ENCODE measurements around the gene TMEM82.

TMEM82 gene

GRCh38 chr1:15720861-15721260 is 21.4 kb upstream of the TMEM82 start:
- DNase-seq (ENCODE audit: low read depth, low spot score): no peak

- no peak for DNase-seq (ENCODE audit: low read depth, low spot score)
Measured at GRCh38 chr1:15722411-15722810, 19.9 kb upstream of the TMEM82 start.

- DNase-seq (ENCODE audit: low read depth, low spot score): no peak
Measured at GRCh38 chr1:15722836-15723532, 19.3 kb upstream of the TMEM82 start.

GRCh38 chr1:15723631-15724246 is 18.6 kb upstream of the TMEM82 start:
- no peak for DNase-seq (ENCODE audit: low read depth, low spot score)

- DNase-seq (ENCODE audit: low read depth, low spot score): no peak
Measured at GRCh38 chr1:15724949-15725880, 17.1 kb upstream of the TMEM82 start.

- no peak for DNase-seq (ENCODE audit: low read depth, low spot score)
Measured at GRCh38 chr1:15726508-15726907, 15.8 kb upstream of the TMEM82 start.

- no peak for DNase-seq (ENCODE audit: low read depth, low spot score)
Measured at GRCh38 chr1:15727021-15727420, 15.3 kb upstream of the TMEM82 start.

- DNase-seq (ENCODE audit: low read depth, low spot score): no peak
Measured at GRCh38 chr1:15727424-15727823, 14.9 kb upstream of the TMEM82 start.

GRCh38 chr1:15727866-15728534 is 14.3 kb upstream of the TMEM82 start:
- DNase-seq (ENCODE audit: low read depth, low spot score): no peak

GRCh38 chr1:15728937-15729657 is 13.2 kb upstream of the TMEM82 start:
- no peak for DNase-seq (ENCODE audit: low read depth, low spot score)

GRCh38 chr1:15730423-15730822 is 11.9 kb upstream of the TMEM82 start:
- DNase-seq (ENCODE audit: low read depth, low spot score): no peak

- no peak for DNase-seq (ENCODE audit: low read depth, low spot score)
Measured at GRCh38 chr1:15730936-15731335, 11.4 kb upstream of the TMEM82 start.

- no peak for DNase-seq (ENCODE audit: low read depth, low spot score)
Measured at GRCh38 chr1:15731735-15732685, 10.3 kb upstream of the TMEM82 start.

GRCh38 chr1:15732686-15733081 is 9.6 kb upstream of the TMEM82 start:
- no peak for DNase-seq (ENCODE audit: low read depth, low spot score)

- no peak for DNase-seq (ENCODE audit: low read depth, low spot score)
Measured at GRCh38 chr1:15733218-15733725, 9.0 kb upstream of the TMEM82 start.

- no peak for DNase-seq (ENCODE audit: low read depth, low spot score)
Measured at GRCh38 chr1:15733726-15734226, 8.5 kb upstream of the TMEM82 start.

- no peak for DNase-seq (ENCODE audit: low read depth, low spot score)
Measured at GRCh38 chr1:15734296-15734695, 8.0 kb upstream of the TMEM82 start.

GRCh38 chr1:15734901-15735300 is 7.4 kb upstream of the TMEM82 start:
- DNase-seq (ENCODE audit: low read depth, low spot score): no peak

GRCh38 chr1:15735304-15736037 is 6.8 kb upstream of the TMEM82 start:
- DNase-seq (ENCODE audit: low read depth, low spot score): no peak

Measured in activated CD4-positive, CD25-positive, alpha-beta regulatory T cell treated with anti-CD3 and anti-CD28 coated beads, Interleukin-2, amount 50 U/mL, for 16 hours (primary cell).